ENCODE data around the gene WDR26.
A peak's percentile ranks its signal among the peaks of the same experiment; 100 is the strongest.

DNA sequence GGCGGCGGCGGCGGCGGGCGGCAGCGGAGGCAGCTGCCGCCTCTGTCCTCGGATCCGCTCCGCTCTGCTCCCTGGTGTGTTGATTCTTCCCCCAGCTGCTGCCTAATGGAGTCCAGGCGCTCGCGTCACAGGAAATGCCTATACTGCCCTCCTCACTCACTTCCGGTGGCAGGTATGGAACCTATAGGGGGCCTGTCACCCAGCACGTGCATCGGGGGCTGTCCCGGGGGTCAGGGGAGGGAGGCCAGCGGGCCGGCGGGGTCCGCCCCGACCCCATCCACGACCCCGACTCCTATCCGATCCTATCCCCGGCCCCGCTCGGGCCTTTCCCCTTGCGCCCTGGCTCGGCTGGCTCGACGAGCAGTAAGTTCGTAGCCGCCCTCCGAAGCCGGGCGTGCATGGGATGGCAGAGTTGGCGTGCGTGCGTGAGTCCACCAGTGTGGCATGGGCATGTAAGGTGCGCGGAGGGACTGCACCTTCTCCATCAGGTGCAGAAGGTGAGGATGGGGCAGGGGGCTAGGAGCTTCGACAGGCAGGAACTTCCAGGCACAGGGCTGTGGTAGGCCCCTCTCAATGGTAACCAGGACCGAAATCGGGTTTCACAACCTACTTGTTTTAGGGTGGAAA lies at the start of gene WDR26:
- TF ChIP-seq, protein P1, sequence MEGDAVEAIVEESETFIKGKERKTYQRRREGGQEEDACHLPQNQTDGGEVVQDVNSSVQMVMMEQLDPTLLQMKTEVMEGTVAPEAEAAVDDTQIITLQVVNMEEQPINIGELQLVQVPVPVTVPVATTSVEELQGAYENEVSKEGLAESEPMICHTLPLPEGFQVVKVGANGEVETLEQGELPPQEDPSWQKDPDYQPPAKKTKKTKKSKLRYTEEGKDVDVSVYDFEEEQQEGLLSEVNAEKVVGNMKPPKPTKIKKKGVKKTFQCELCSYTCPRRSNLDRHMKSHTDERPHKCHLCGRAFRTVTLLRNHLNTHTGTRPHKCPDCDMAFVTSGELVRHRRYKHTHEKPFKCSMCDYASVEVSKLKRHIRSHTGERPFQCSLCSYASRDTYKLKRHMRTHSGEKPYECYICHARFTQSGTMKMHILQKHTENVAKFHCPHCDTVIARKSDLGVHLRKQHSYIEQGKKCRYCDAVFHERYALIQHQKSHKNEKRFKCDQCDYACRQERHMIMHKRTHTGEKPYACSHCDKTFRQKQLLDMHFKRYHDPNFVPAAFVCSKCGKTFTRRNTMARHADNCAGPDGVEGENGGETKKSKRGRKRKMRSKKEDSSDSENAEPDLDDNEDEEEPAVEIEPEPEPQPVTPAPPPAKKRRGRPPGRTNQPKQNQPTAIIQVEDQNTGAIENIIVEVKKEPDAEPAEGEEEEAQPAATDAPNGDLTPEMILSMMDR (IDR thresholded peaks at IDR 0.05): peak in 2 of 4 experiments; percentile 6 to 8
- peak; percentile 59 to 61 for TF ChIP-seq POLR2A (IDR thresholded peaks at IDR 0.05)
